PFSK-1 (cell line): Measurements from ENCODE around the gene AKAP7.

Experiments
- FOXP2 ChIP-seq: optimal IDR thresholded peaks from 2 replicates; pipeline ENCODE3; 2011; ENCODE audit warnings: borderline replicate concordance, control low read depth, inconsistent platforms; ENCODE audit not compliant: insufficient read depth; ENCODE audit errors: extremely low read length, extremely low read depth
- POLR2AphosphoS5 ChIP-seq: IDR thresholded peaks from 2 replicates; pipeline ENCODE4 v1.6.1; 2012; ENCODE audit warnings: low read depth, mild to moderate bottlenecking, control low read depth, low read length, moderate library complexity
- REST ChIP-seq, 2 experiments: IDR thresholded peaks; 2 replicates each; pipeline versions ENCODE4 v1.6.1 to v1.8.0; 2011 to 2012; ENCODE audit warnings: low read depth in 2 of 2, low read length in 2 of 2, control low read depth in 1 of 2, inconsistent platforms in 1 of 2, mild to moderate bottlenecking in 1 of 2, moderate library complexity in 1 of 2; ENCODE audit not compliant: insufficient read depth in 1 of 2
- SIN3A ChIP-seq: IDR thresholded peaks from 2 replicates; pipeline ENCODE4 v1.6.1; 2012; ENCODE audit warnings: mild to moderate bottlenecking, low read length, moderate library complexity, borderline replicate concordance; ENCODE audit not compliant: insufficient read depth
- TAF1 ChIP-seq: IDR thresholded peaks from 2 replicates; pipeline ENCODE4 v1.6.1; 2012; ENCODE audit warnings: low read length, control low read depth, borderline replicate concordance; ENCODE audit not compliant: insufficient read depth

The AKAP7 gene

DNA sequence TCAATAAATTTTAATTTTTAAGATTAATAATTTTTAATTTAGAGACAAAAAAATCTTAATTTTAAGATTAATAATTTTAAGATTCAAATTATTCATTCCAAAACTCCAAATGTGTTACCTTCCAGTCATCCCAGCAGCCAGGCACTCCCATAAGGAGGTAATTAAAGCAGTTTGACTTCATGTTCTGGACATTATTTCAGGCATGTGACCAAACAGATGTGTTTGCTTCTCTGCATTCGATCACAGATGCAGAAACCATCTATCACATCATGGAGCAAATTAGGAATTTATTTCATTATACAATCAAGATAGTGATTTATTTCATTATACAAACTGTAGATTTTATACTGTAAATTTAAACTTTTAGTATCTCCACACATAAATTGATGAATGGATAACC, 150.3 kb downstream of the AKAP7 start:
- no peak for TF ChIP-seq REST (IDR thresholded peaks at IDR 0.05; ENCODE audit: insufficient read depth in 1 of 2, low read depth in 2 of 2, low read length in 2 of 2)
- no peak for TF ChIP-seq TAF1
- no peak for TF ChIP-seq FOXP2
- no peak for TF ChIP-seq SIN3A
- TF ChIP-seq POLR2AphosphoS5: no peak

DNA sequence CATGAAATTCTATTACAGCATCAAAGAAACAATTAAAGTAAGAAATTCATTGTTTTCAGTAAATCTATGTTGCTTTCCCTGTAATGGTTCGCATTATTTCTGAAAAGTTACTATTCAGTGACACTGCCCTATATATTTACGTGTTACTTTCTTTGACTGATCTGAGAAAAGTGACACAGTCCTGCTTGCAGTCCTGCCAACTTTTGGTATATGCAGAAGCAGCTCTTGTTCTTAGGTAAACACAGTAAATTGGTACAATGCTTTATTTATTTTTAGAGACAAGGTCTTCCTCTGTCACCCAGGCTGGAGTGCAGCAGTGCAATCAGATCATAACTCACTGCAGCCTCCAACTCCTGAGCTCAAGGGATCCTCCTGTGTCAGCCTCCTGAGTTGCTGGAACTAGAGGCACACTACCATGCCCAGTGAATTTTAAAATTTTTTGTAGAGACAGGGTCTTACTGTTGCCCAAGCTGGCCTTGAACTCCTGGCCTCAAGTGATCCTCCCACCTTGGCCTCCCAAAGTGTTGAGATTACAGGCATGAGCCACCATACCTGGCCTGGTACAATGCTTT, 151.3 kb downstream of the AKAP7 start:
- TF ChIP-seq REST (IDR thresholded peaks at IDR 0.05; ENCODE audit: insufficient read depth in 1 of 2, low read depth in 2 of 2, low read length in 2 of 2) (no peak), TAF1 (no peak), FOXP2 (no peak), SIN3A (no peak), POLR2AphosphoS5 (no peak)

GRCh38 chr6:131288214-131288613, 152.9 kb downstream of the AKAP7 start:
- TF ChIP-seq POLR2AphosphoS5: no peak
- TF ChIP-seq REST (IDR thresholded peaks at IDR 0.05; ENCODE audit: insufficient read depth in 1 of 2, low read depth in 2 of 2, low read length in 2 of 2): no peak
- no peak for TF ChIP-seq FOXP2
- no peak for TF ChIP-seq TAF1
- TF ChIP-seq SIN3A: no peak

GRCh38 chr6:131290955-131291354, 155.7 kb downstream of the AKAP7 start:
- TF ChIP-seq SIN3A (no peak), FOXP2 (no peak), POLR2AphosphoS5 (no peak), REST (IDR thresholded peaks at IDR 0.05; ENCODE audit: insufficient read depth in 1 of 2, low read depth in 2 of 2, low read length in 2 of 2) (no peak), TAF1 (no peak)

DNA sequence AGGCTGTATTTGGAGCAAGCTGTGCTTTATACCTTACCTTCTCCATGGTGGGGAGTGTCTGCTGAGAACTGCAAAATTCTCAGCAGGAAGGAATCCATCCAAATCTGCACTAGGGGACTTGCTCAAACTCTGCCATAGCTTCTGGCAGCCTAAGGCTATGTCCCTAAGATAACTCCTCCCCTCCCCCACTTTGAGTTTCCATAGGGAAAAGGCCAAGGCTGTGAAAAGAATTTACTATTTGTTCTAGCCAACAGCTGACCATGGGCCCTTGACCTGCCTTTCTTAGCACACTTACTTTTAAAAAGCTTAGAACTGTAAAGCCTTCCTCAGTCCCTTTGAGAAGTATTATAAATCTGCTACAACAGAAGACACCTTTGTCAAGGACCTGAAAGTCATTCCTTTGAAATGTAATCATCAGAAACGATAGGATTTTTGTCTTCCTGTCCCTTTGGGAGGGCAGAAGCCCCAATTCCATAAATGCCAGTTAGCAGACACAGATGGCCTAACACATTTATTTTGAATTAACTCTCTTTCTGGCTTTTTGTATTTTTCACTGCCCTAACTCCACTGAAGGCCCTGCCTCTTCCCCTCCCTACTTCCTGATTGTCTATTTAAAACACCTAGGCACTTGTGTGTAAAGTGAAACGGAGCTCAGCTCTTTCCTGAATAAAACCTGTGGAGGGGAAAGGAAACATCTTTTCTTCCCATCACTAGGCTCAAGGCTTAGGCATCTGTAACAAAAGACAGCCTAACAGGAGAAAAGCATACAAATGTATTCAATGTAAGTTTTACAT, 157.1 kb downstream of the AKAP7 start:
- TF ChIP-seq SIN3A (no peak), TAF1 (no peak), FOXP2 (no peak), POLR2AphosphoS5 (no peak), REST (IDR thresholded peaks at IDR 0.05; ENCODE audit: insufficient read depth in 1 of 2, low read depth in 2 of 2, low read length in 2 of 2) (no peak)
